Measurements from ENCODE around the gene SOBP. TPM values are rescaled to one million over a fixed set of nuclear protein-coding genes. Genes with fewer than 3 reads are reported as not detected.

The SOBP gene
- total RNA-seq, 2 experiments from 2014 or later = 0.05 to 0.17 TPM

DNA sequence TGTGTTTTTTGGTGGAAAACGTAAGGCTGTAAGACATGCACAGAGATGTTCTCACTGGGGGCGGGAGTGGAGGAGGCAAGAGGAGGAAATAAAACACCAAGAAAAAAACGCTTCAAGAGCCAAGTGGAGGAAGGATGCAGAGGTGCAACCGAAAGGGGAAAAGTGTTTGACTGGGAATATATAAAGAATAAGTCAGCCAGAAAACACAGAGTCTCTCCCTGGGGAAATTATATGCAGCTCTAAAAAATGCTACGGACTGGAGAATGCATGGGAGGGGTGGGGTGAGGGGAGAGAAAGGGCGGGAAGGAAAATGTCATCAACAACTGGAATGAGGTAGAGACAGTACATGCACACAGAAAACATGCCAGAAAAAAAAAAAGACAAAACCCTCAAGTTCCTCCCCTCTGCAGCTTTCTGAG is 200.7 kb downstream of the SOBP start:
- Mint-ChIP-seq H3K4me1 (ENCODE audit: low read depth) (no peaks in the 10 kb centered on the region), H3K9me3 (no peaks in the 10 kb centered on the region), H3K4me3 (no peak overlapping the region), H3K27ac (no peak overlapping the region), H3K27me3 (no peaks in the 10 kb centered on the region), H3K36me3 (ENCODE audit: low read depth) (no peaks in the 10 kb centered on the region)
- CTCF ChIA-PET = no interaction called here
- H3K9me3 ChIP-seq (ENCODE audit: control insufficient read depth in 1 of 2, insufficient read depth in 1 of 2, low read length in 2 of 2) = no peaks in the 10 kb centered on the region
- no peak overlapping the region for H3K27ac ChIP-seq (ENCODE audit: low read depth in 1 of 2, low read length in 2 of 2)
- peaks cover 4% of the 10 kb centered on the region for H3K4me1 ChIP-seq (ENCODE audit: insufficient read depth, low read length)
- H3K27me3 ChIP-seq (ENCODE audit: control insufficient read depth in 1 of 2, insufficient read depth in 2 of 2, low read length in 2 of 2) = no peaks in the 10 kb centered on the region
- H3K36me3 ChIP-seq (ENCODE audit: insufficient read depth, low read length) = no peaks in the 10 kb centered on the region
- ATAC-seq (ENCODE audit: poor library complexity) = no peak
- no peak overlapping the region for H3K4me3 ChIP-seq (ENCODE audit: low read length)
- intact Hi-C loops (cut with DNase I, micrococcal nuclease) = no loop called here
- TF ChIP-seq, protein P1, sequence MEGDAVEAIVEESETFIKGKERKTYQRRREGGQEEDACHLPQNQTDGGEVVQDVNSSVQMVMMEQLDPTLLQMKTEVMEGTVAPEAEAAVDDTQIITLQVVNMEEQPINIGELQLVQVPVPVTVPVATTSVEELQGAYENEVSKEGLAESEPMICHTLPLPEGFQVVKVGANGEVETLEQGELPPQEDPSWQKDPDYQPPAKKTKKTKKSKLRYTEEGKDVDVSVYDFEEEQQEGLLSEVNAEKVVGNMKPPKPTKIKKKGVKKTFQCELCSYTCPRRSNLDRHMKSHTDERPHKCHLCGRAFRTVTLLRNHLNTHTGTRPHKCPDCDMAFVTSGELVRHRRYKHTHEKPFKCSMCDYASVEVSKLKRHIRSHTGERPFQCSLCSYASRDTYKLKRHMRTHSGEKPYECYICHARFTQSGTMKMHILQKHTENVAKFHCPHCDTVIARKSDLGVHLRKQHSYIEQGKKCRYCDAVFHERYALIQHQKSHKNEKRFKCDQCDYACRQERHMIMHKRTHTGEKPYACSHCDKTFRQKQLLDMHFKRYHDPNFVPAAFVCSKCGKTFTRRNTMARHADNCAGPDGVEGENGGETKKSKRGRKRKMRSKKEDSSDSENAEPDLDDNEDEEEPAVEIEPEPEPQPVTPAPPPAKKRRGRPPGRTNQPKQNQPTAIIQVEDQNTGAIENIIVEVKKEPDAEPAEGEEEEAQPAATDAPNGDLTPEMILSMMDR (IDR thresholded peaks at IDR 0.05) = no peak
- no peak for DNase-seq
- POLR2A ChIA-PET = interaction anchor here (0.7 kb wide), 1 partner anchor 18 kb away, joined by 3 read pairs; no protein-coding TSS in a partner anchor

DNA sequence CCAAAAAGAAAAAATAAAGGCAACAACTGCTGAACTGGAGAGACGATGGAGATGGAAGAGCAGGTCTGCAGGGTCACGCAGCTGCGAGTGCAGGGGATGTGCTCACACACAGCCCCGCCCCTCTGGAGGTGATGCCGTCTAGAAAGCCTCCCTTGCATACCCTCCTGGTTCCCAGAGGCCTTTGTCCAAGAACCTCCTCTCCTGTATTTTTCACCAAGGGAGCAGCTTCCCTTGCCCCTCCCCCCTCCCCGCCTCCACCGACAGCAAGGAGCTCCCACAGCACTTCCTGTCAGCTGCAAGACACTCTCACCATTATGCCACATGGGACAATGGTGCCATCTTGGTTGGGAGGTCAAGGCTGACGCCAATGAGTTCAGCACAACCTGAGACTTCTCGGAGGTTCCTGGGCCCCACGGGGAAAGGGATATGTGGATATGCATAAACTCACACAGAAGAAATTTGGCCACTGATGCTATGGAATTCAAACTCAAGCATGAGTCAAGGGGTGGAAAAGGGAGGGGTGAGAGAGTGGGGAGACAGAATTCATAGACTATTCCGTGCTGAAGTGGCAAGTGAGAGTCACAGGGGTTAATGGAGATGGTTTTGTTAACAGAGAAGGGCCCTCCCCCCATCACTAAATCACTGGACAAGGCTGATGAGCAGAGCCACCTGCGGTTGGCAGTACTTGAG is 201.3 kb downstream of the SOBP start:
- no peaks in the 10 kb centered on the region for H3K36me3 Mint-ChIP-seq (ENCODE audit: low read depth)
- no peaks in the 10 kb centered on the region for H3K36me3 ChIP-seq (ENCODE audit: insufficient read depth, low read length)
- H3K4me1 ChIP-seq (ENCODE audit: insufficient read depth, low read length) = peaks cover 4% of the 10 kb centered on the region
- DNase-seq (no peak), ATAC-seq (ENCODE audit: poor library complexity) (no peak)
- TF ChIP-seq, protein P1 (IDR thresholded peaks at IDR 0.05) = no peak
- POLR2A ChIA-PET = interaction anchor here (0.6 to 0.7 kb wide), 2 partner anchors 18 to 22 kb away, joined by 3 read pairs; no protein-coding TSS in a partner anchor
- H3K9me3 Mint-ChIP-seq = no peaks in the 10 kb centered on the region
- no peak overlapping the region for H3K27ac Mint-ChIP-seq
- CTCF ChIA-PET = no interaction called here
- H3K4me3 ChIP-seq (ENCODE audit: low read length) = no peak overlapping the region
- no peaks in the 10 kb centered on the region for H3K27me3 Mint-ChIP-seq
- intact Hi-C loops (cut with DNase I, micrococcal nuclease) = no loop called here
- no peaks in the 10 kb centered on the region for H3K4me1 Mint-ChIP-seq (ENCODE audit: low read depth)
- H3K27ac ChIP-seq (ENCODE audit: low read depth in 1 of 2, low read length in 2 of 2) = no peak overlapping the region
- no peak overlapping the region for H3K4me3 Mint-ChIP-seq
- H3K27me3 ChIP-seq (ENCODE audit: control insufficient read depth in 1 of 2, insufficient read depth in 2 of 2, low read length in 2 of 2) = no peaks in the 10 kb centered on the region
- H3K9me3 ChIP-seq (ENCODE audit: control insufficient read depth in 1 of 2, insufficient read depth in 1 of 2, low read length in 2 of 2) = no peaks in the 10 kb centered on the region

DNA sequence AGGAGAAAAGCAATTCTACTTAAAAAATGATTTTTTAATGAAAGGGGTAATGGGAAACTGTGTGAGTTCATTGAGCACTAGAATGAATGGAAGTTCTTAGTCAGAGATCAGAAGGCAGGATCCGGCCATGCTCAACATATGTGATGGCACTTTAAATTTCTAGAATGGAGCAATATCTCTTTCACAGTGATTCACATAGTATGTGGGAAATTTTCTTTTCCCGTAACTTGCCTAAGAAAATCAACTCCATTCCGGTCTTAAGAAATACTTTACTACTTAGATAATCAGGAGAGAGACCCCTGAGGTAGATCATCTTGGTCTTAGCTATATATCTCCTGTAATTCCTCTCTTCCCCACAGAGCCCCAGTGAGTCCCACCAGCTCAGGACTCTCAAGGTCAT is 202.4 kb downstream of the SOBP start:
- no peak overlapping the region for H3K4me3 Mint-ChIP-seq
- H3K27me3 ChIP-seq (ENCODE audit: control insufficient read depth in 1 of 2, insufficient read depth in 2 of 2, low read length in 2 of 2) = no peaks in the 10 kb centered on the region
- CTCF ChIA-PET = no interaction called here
- no peak overlapping the region for H3K4me3 ChIP-seq (ENCODE audit: low read length)
- DNase-seq = no peak
- H3K27ac ChIP-seq (ENCODE audit: low read depth in 1 of 2, low read length in 2 of 2) = no peak overlapping the region
- no peaks in the 10 kb centered on the region for H3K9me3 ChIP-seq (ENCODE audit: control insufficient read depth in 1 of 2, insufficient read depth in 1 of 2, low read length in 2 of 2)
- TF ChIP-seq, protein P1 (IDR thresholded peaks at IDR 0.05) = no peak
- H3K36me3 ChIP-seq (ENCODE audit: insufficient read depth, low read length) = no peaks in the 10 kb centered on the region
- no peaks in the 10 kb centered on the region for H3K27me3 Mint-ChIP-seq
- ATAC-seq (ENCODE audit: poor library complexity) = no peak
- no peak overlapping the region for H3K27ac Mint-ChIP-seq
- no peaks in the 10 kb centered on the region for H3K36me3 Mint-ChIP-seq (ENCODE audit: low read depth)
- H3K4me1 Mint-ChIP-seq (ENCODE audit: low read depth) = peaks cover 5% of the 10 kb centered on the region
- POLR2A ChIA-PET = interaction anchor here (0.9 kb wide), 1 partner anchor 12 kb away, joined by 3 read pairs; no protein-coding TSS in a partner anchor
- intact Hi-C loops (cut with DNase I, micrococcal nuclease) = no loop called here
- H3K9me3 Mint-ChIP-seq = no peaks in the 10 kb centered on the region
- H3K4me1 ChIP-seq (ENCODE audit: insufficient read depth, low read length) = peaks cover 4% of the 10 kb centered on the region
